Muscle layer of colon (tissue), 2 donors: Measurements from ENCODE around the gene RAET1G.

Source experiments
- H3K27ac ChIP-seq: one replicate; pipeline ENCODE4 v1.7.0; 2013; ENCODE audit warnings: low read depth, mild to moderate bottlenecking, low read length, moderate library complexity
- H3K27me3 ChIP-seq, 2 donors: one replicate each; pipeline ENCODE4 v1.7.0; 2013; ENCODE audit warnings: low read length in 2 of 2, mild to moderate bottlenecking in 2 of 2; ENCODE audit not compliant: insufficient read depth in 2 of 2, control insufficient read depth in 1 of 2
- H3K36me3 ChIP-seq: one replicate; pipeline ENCODE4 v1.7.0; 2013; ENCODE audit warnings: mild to moderate bottlenecking, low read length; ENCODE audit not compliant: insufficient read depth
- H3K4me1 ChIP-seq: one replicate; pipeline ENCODE4 v1.7.0; 2013; ENCODE audit warnings: mild to moderate bottlenecking, low read length; ENCODE audit not compliant: insufficient read depth
- H3K4me3 ChIP-seq, 2 donors: one replicate each; pipeline ENCODE4 v1.7.0; 2013; ENCODE audit warnings: low read length in 2 of 2, low read depth in 1 of 2, mild to moderate bottlenecking in 1 of 2, moderate library complexity in 1 of 2
- H3K9ac ChIP-seq: one replicate; pipeline ENCODE4 v1.7.0; 2013; ENCODE audit warnings: low read length
- H3K9me3 ChIP-seq: one replicate; pipeline ENCODE4 v1.7.0; 2013; ENCODE audit warnings: mild to moderate bottlenecking, low read length
- donor health status: abdominal sarcoma.
- donor health status: Adenocarcinoma of cecum.

Gene RAET1G

DNA sequence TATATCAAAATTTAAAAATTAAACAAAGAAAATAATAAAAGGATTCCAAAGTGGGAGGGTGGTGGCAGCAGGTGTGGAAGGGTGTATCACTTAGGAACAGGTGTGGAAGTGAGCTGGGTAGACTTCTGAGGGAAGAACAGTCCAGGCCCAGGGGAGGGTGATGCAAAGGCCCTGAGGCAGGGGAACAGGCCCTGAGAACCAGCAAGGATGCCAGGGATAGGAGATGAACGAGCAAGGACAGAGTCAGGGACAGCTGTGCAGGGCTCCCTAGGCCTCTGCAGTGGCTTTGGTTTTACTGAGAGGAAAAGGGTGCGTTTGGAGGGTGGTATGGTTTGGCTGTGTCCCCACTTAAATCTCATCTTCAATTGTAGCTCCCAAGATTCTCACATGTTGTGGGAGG, 15.6 kb downstream of the RAET1G start:
- H3K27me3 ChIP-seq: no peaks in the 10 kb centered on the region
- H3K36me3 ChIP-seq: no peaks in the 10 kb centered on the region
- H3K4me1 ChIP-seq: no peaks in the 10 kb centered on the region
- H3K9me3 ChIP-seq: no peaks in the 10 kb centered on the region
- H3K9ac ChIP-seq: no peak overlapping the region
- no peak overlapping the region for H3K4me3 ChIP-seq
- no peak overlapping the region for H3K27ac ChIP-seq

- H3K4me3 ChIP-seq: no peak overlapping the region
Measured at GRCh38 chr6:149906405-149906804, 16.5 kb downstream of the RAET1G start.

GRCh38 chr6:149905911-149906371, 17.0 kb downstream of the RAET1G start:
- Histone ChIP-seq H3K4me3 (no peak overlapping the region), H3K36me3 (no peaks in the 10 kb centered on the region), H3K27ac (no peak overlapping the region), H3K9ac (no peak overlapping the region), H3K9me3 (no peaks in the 10 kb centered on the region), H3K4me1 (no peaks in the 10 kb centered on the region), H3K27me3 (no peaks in the 10 kb centered on the region)

More at GRCh38 chr6:149906405-149906804, 16.5 kb downstream of the RAET1G start:
- no peak overlapping the region for H3K27ac ChIP-seq
- H3K9ac ChIP-seq: no peak overlapping the region
- H3K36me3 ChIP-seq: no peaks in the 10 kb centered on the region
- no peaks in the 10 kb centered on the region for H3K9me3 ChIP-seq
- no peaks in the 10 kb centered on the region for H3K4me1 ChIP-seq
- H3K27me3 ChIP-seq: no peaks in the 10 kb centered on the region

- Histone ChIP-seq H3K27ac (no peak overlapping the region), H3K9me3 (no peaks in the 10 kb centered on the region), H3K4me1 (no peaks in the 10 kb centered on the region), H3K36me3 (no peaks in the 10 kb centered on the region), H3K9ac (no peak overlapping the region), H3K4me3 (no peak overlapping the region), H3K27me3 (no peaks in the 10 kb centered on the region)
Measured at GRCh38 chr6:149905371-149905910, 17.5 kb downstream of the RAET1G start.

DNA sequence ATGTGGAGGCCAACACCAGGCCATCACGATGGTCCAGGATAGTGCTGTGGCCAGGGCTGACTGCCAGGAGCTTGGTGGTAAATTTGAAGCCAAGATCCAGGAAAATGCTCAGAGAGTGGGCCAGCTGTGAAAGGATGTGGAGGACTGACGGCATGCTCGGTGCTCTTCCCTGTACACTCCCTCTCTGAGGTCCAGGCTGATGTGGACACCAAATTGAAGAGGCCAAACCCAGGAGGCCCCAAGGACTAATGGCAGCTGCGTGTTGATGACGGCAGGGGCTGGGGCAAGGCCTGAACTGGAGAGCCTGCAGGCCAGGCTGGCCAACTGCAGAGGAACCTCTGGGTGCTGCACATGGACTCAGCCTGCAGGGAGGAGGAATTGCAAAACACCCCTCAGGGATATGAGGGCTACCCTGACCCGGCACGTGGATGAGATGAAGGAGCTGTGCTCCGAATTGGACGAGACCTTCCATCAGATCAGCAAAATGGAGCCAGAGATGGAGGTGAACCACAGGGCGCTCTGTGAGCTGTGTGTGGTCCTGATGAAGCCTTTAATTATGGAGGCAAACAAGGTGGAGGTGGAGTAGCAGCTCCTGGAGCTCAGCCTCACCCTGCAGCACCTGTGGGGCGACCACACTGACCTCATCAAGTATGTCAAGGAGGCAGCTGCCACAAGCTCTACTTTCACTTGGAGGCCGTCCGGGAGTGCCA, 18.1 kb downstream of the RAET1G start:
- H3K9me3 ChIP-seq: no peaks in the 10 kb centered on the region
- H3K4me3 ChIP-seq: no peak overlapping the region
- H3K4me1 ChIP-seq: no peaks in the 10 kb centered on the region
- no peaks in the 10 kb centered on the region for H3K27me3 ChIP-seq
- no peak overlapping the region for H3K9ac ChIP-seq
- H3K27ac ChIP-seq: no peak overlapping the region
- no peaks in the 10 kb centered on the region for H3K36me3 ChIP-seq

GRCh38 chr6:149903938-149904611, 18.8 kb downstream of the RAET1G start:
- H3K36me3 ChIP-seq: no peaks in the 10 kb centered on the region
- no peak overlapping the region for H3K4me3 ChIP-seq
- H3K27ac ChIP-seq: no peak overlapping the region
- no peak overlapping the region for H3K9ac ChIP-seq
- no peaks in the 10 kb centered on the region for H3K4me1 ChIP-seq
- H3K9me3 ChIP-seq: no peaks in the 10 kb centered on the region
- H3K27me3 ChIP-seq: no peaks in the 10 kb centered on the region

DNA sequence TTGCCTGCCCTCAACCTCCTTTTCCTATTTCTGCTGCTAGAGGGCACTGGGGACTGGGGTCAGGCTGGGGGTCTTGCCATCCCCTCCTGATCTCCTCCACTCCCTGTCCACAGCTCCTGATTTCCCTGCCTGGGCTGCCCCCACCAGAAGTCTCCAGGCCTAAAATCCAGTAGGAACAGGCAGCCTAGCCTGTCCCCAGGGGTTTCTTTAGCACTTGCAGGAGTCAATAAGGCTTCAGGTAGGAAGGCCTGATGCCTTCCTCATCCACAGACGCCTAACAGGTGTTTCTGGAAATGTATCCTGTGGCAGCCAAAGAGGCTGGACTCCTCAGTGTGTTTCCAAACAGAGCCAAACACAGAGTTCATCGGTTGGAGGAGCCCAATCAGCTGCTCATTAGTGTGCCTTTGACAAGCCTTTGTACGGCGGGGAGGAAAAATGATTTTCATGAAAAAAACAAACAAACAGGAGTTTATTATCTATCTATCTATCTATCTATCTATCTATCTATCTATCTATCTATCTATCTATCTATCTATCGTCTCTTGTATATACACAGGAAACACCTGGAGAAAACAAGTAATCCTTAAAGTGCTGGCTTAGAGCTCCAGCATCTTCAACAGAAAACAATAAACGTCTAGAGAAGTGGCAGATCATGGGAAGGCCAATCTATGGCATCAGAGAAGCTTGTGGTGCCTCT, 21.3 kb downstream of the RAET1G start:
- H3K4me3 ChIP-seq: no peak overlapping the region
- no peak overlapping the region for H3K9ac ChIP-seq
- peaks cover 6% of the 10 kb centered on the region for H3K4me1 ChIP-seq
- H3K9me3 ChIP-seq: no peaks in the 10 kb centered on the region
- no peaks in the 10 kb centered on the region for H3K36me3 ChIP-seq
- H3K27ac ChIP-seq: no peak overlapping the region
- no peaks in the 10 kb centered on the region for H3K27me3 ChIP-seq

GRCh38 chr6:149900620-149901443, 22.1 kb downstream of the RAET1G start:
- Histone ChIP-seq H3K4me1 (peaks cover 13% of the 10 kb centered on the region), H3K36me3 (no peaks in the 10 kb centered on the region), H3K9ac (no peak overlapping the region), H3K4me3 (no peak overlapping the region), H3K9me3 (no peaks in the 10 kb centered on the region), H3K27ac (no peak overlapping the region), H3K27me3 (no peaks in the 10 kb centered on the region)

DNA sequence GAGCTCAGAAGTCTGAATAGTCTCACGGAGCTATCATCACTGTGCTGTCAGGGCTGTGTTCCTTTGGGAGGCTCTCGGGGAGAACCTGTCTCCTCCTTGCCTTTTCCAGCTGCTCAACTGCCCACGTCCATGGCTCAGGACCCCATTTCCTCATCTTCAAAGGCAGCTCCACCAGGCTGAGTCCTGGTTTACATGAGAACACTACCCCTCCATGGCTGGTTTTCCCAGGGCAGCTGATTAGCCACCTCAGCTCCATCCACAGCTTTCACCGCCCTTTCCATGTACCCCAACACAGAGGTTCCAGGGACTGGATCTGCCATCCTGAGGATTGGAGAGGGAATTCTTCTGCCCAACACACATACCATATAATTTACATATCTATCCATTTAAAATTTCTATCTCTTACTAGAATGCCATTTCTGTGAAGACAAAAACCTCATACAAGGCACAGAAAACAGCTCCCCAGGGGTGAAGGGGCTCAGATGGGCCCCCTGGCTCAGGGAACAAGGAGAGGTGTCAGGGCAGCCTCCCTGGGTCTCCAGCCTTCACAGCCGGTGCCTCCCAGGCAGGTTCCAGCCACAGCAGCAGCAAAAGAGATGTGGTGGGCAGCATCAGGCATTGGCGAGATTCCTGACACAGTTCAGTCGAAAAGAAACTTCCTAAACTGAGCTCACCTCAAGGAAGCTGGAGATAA, 22.8 kb downstream of the RAET1G start:
- no peak overlapping the region for H3K9ac ChIP-seq
- no peaks in the 10 kb centered on the region for H3K9me3 ChIP-seq
- H3K4me3 ChIP-seq: no peak overlapping the region
- no peaks in the 10 kb centered on the region for H3K36me3 ChIP-seq
- H3K27ac ChIP-seq: no peak overlapping the region
- no peaks in the 10 kb centered on the region for H3K27me3 ChIP-seq
- peaks cover 21% of the 10 kb centered on the region for H3K4me1 ChIP-seq

GRCh38 chr6:149899486-149899885, 23.4 kb downstream of the RAET1G start:
- no peaks in the 10 kb centered on the region for H3K27me3 ChIP-seq
- no peak overlapping the region for H3K27ac ChIP-seq
- H3K9me3 ChIP-seq: no peaks in the 10 kb centered on the region
- H3K4me3 ChIP-seq: no peak overlapping the region
- H3K36me3 ChIP-seq: no peaks in the 10 kb centered on the region
- peaks cover 24% of the 10 kb centered on the region for H3K4me1 ChIP-seq
- no peak overlapping the region for H3K9ac ChIP-seq
